ENCODE results near the gene H1-8.

GRCh38 chr3:129543999-129544398, 1.0 kb downstream of the H1-8 start:
- no peak for TF ChIP-seq CTCF (IDR thresholded peaks at IDR 0.05 in 2 of 3, conservative IDR thresholded peaks at IDR 0.05 in 1 of 3; ENCODE audit: borderline replicate concordance in 1 of 3, insufficient read depth in 1 of 3, low read depth in 2 of 3, low read length in 2 of 3)
- no peak for TF ChIP-seq EZH2 (IDR thresholded peaks at IDR 0.05)
- TF ChIP-seq POLR2A (IDR thresholded peaks at IDR 0.05; ENCODE audit: borderline replicate concordance, extremely low read depth, insufficient read depth, insufficient read length), result no peak
- TF ChIP-seq YY1 (IDR thresholded peaks at IDR 0.05; ENCODE audit: extremely low read depth, insufficient replicate concordance, low read depth, low read length), result no peak
- no peak for TF ChIP-seq EGR1 (IDR thresholded peaks at IDR 0.05; ENCODE audit: low read depth)
